ENCODE data around the gene HK3.
"Not testable (repeated sequence)": the region's sequence is repeated elsewhere in the genome, so short reads cannot be mapped to it uniquely, and the experiment has no call there.

DNA sequence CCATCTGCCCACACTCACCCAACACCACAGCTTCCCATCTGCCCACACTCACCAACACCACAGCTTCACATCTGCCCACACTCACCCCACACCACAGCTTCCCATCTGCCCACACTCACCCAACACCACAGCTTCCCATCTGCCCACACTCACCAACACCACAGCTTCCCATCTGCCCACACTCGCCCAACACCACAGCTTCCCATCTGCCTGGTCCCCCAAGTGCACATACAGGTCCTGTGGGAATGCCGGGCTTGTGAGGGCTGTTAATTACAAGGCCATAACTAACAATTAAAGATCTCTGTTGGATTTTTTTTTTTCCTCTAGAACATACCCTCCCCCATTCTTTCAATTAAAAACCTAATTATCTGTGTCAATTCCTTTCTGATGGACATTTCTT, 26.1 kb downstream of the HK3 start:
- TF ChIP-seq CTCF, POLR2A (IDR thresholded peaks at IDR 0.05): not testable (repeated sequence)

Data from body of pancreas (tissue), 4 donors.